Fibroblast of mammary gland (primary cell): ENCODE data around the gene GPR151.
A peak's percentile ranks its signal among the peaks of the same experiment; 100 is the strongest.

Experiments used
- DNase-seq: peaks from one replicate; pipeline ENCODE4 v3.0.0-alpha.2; 2010; ENCODE audit warnings: low read depth
- H3K4me3 ChIP-seq: 2 replicates; pipeline ENCODE4 v1.5.1; 2011; ENCODE audit warnings: low read depth, mild to moderate bottlenecking, low read length, moderate library complexity; ENCODE audit not compliant: control insufficient read depth
- CTCF ChIP-seq: conservative IDR thresholded peaks from 2 replicates; pipeline ENCODE4 v1.5.1; 2011; ENCODE audit warnings: low read depth, low read length, inconsistent platforms; ENCODE audit not compliant: control insufficient read depth, insufficient read depth

The GPR151 gene

GRCh38 chr5:146549615-146550014 lies 33.6 kb upstream of the GPR151 start:
- no peak overlapping the region for H3K4me3 ChIP-seq
- TF ChIP-seq CTCF: no peak
- no peak for DNase-seq

GRCh38 chr5:146548781-146549449 lies 32.9 kb upstream of the GPR151 start:
- TF ChIP-seq CTCF: no peak
- no peak overlapping the region for H3K4me3 ChIP-seq
- no peak for DNase-seq

GRCh38 chr5:146544232-146544631 lies 28.2 kb upstream of the GPR151 start:
- no peak for DNase-seq
- no peak for TF ChIP-seq CTCF
- H3K4me3 ChIP-seq: no peak overlapping the region

GRCh38 chr5:146541958-146542849 lies 26.2 kb upstream of the GPR151 start:
- TF ChIP-seq CTCF: peak; percentile 71
- peak; percentile 58 for DNase-seq
- no peak overlapping the region for H3K4me3 ChIP-seq

GRCh38 chr5:146540414-146540813 lies 24.4 kb upstream of the GPR151 start:
- TF ChIP-seq CTCF: no peak
- peak; percentile 40 for DNase-seq
- no peak overlapping the region for H3K4me3 ChIP-seq

GRCh38 chr5:146539973-146540372 lies 24.0 kb upstream of the GPR151 start:
- no peak for TF ChIP-seq CTCF
- no peak for DNase-seq
- H3K4me3 ChIP-seq: no peak overlapping the region
